ENCODE measurements around the gene TMEM37. TPM values are rescaled to one million over a fixed set of nuclear protein-coding genes. Genes with fewer than 3 reads are reported as not detected.

Gene TMEM37
- total RNA-seq, 2 donors from 2014 or later = 1.7 to 6.8 TPM

DNA sequence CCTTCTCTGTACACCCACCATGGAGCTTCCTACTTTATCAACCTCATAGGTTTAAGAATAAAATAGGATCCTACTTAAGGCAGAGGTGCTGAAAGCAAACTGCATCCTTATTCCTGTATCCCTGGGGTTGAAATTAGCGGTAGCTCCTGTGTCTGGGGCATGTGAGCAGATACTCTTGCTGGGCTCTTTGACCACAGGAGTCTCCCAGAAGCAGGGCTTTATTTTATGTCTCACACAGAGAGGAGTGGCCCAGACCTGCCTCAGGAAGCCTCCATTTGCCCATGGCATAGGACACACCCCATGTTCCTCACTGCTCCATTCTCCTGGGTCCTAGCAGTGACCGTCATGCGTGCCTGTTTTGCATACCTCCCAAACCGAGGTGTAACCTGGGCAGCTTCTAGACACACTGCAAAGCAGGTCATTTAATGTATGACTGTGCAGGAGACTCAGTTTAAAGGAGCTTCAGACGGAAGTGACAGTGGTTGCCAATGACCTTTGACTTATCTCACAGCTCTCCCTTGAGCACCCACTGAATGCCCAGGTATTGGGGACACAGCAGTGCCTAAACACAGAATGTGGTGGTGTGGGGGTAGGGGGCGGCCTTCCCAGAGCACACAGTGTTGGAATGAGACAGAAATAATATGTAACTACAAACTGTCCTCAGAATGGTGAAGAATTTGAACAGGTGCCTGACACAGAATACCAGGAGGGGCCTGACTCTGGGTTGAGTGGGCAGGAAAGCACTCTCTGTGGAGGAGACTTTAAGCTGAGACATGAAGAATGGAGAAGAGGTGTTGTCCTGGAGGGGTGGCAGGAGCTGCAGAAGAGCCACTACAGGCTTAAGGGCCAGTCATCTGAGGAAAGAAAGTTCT lies 3.7 kb downstream of the TMEM37 start:
- Histone ChIP-seq H3K4me1 (replicated peaks) (no peaks in the 10 kb centered on the region), H3K27me3 (replicated peaks; ENCODE audit: insufficient read depth) (no peaks in the 10 kb centered on the region), H3K4me3 (no peak overlapping the region), H3K9me3 (no peaks in the 10 kb centered on the region), H3K36me3 (no peaks in the 10 kb centered on the region), H3K27ac (no peak overlapping the region)
- 92% methylated on average over 6 of the region's 6 CpGs for WGBS
- intact Hi-C loops (cut with DNase I) = no loop called here
- TF ChIP-seq POLR2AphosphoS5 (IDR thresholded peaks at IDR 0.05) = no peak
- no peak for TF ChIP-seq POLR2A (IDR thresholded peaks at IDR 0.05)
- TF ChIP-seq, protein P1, sequence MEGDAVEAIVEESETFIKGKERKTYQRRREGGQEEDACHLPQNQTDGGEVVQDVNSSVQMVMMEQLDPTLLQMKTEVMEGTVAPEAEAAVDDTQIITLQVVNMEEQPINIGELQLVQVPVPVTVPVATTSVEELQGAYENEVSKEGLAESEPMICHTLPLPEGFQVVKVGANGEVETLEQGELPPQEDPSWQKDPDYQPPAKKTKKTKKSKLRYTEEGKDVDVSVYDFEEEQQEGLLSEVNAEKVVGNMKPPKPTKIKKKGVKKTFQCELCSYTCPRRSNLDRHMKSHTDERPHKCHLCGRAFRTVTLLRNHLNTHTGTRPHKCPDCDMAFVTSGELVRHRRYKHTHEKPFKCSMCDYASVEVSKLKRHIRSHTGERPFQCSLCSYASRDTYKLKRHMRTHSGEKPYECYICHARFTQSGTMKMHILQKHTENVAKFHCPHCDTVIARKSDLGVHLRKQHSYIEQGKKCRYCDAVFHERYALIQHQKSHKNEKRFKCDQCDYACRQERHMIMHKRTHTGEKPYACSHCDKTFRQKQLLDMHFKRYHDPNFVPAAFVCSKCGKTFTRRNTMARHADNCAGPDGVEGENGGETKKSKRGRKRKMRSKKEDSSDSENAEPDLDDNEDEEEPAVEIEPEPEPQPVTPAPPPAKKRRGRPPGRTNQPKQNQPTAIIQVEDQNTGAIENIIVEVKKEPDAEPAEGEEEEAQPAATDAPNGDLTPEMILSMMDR (IDR thresholded peaks at IDR 0.05) = no peak
- DNase-seq (ENCODE audit: low spot score) = no peak

DNA sequence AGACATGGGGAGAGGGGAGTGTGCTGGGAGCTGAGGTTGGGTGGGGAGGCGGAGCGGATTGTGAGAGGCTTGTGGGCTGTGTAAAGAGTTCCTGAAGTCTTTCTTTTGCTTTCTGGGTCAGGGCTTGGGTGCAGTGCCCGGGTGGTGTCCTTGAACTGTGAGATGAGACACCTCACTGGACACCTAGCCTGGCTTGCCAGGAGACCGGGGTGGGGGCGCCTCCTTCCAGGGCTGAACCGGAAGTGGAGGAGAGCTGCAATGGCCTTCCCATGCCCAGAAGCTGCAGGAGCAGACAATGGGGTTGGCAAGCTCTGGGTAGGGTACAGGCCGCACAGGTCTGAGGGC lies 4.3 kb downstream of the TMEM37 start:
- Histone ChIP-seq H3K36me3 (no peaks in the 10 kb centered on the region), H3K27ac (no peak overlapping the region), H3K27me3 (replicated peaks; ENCODE audit: insufficient read depth) (no peaks in the 10 kb centered on the region), H3K4me3 (no peak overlapping the region), H3K4me1 (replicated peaks) (no peaks in the 10 kb centered on the region), H3K9me3 (no peaks in the 10 kb centered on the region)
- 55% methylated on average over 7 of the region's 7 CpGs for WGBS
- intact Hi-C loops (cut with DNase I) = no loop called here
- no peak for TF ChIP-seq POLR2A (IDR thresholded peaks at IDR 0.05)
- no peak for DNase-seq (ENCODE audit: low spot score)

DNA sequence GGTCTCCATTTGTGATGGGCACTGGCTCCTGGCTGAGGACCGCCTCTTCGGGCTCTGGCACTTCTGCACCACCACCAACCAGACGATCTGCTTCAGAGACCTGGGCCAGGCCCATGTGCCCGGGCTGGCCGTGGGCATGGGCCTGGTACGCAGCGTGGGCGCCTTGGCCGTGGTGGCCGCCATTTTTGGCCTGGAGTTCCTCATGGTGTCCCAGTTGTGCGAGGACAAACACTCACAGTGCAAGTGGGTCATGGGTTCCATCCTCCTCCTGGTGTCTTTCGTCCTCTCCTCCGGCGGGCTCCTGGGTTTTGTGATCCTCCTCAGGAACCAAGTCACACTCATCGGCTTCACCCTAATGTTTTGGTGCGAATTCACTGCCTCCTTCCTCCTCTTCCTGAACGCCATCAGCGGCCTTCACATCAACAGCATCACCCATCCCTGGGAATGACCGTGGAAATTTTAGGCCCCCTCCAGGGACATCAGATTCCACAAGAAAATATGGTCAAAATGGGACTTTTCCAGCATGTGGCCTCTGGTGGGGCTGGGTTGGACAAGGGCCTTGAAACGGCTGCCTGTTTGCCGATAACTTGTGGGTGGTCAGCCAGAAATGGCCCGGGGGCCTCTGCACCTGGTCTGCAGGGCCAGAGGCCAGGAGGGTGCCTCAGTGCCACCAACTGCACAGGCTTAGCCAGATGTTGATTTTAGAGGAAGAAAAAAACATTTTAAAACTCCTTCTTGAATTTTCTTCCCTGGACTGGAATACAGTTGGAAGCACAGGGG lies 5.5 kb downstream of the TMEM37 start:
- Histone ChIP-seq H3K27me3 (replicated peaks; ENCODE audit: insufficient read depth) (no peaks in the 10 kb centered on the region), H3K9me3 (no peaks in the 10 kb centered on the region), H3K4me3 (no peak overlapping the region), H3K27ac (no peak overlapping the region), H3K36me3 (no peaks in the 10 kb centered on the region), H3K4me1 (replicated peaks) (no peaks in the 10 kb centered on the region)
- intact Hi-C loops (cut with DNase I) = no loop called here
- 92% methylated on average over 22 of the region's 22 CpGs for WGBS
- TF ChIP-seq POLR2AphosphoS5 (IDR thresholded peaks at IDR 0.05) = no peak
- no peak for DNase-seq (ENCODE audit: low spot score)

DNA sequence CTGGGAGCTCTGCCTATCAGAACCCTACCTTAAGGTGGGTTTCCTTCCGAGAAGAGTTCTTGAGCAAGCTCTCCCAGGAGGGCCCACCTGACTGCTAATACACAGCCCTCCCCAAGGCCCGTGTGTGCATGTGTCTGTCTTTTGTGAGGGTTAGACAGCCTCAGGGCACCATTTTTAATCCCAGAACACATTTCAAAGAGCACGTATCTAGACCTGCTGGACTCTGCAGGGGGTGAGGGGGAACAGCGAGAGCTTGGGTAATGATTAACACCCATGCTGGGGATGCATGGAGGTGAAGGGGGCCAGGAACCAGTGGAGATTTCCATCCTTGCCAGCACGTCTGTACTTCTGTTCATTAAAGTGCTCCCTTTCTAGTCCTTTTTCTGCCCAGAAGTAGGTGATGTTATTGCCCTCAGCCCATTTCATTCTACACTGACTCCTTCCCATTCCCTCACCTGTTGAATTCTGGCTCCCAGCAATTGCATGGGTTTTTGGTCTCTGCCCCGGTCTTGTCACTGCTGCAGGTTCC lies 6.5 kb downstream of the TMEM37 start:
- WGBS = 80% methylated on average over 6 of the region's 6 CpGs
- DNase-seq (ENCODE audit: low spot score) = no peak

DNA sequence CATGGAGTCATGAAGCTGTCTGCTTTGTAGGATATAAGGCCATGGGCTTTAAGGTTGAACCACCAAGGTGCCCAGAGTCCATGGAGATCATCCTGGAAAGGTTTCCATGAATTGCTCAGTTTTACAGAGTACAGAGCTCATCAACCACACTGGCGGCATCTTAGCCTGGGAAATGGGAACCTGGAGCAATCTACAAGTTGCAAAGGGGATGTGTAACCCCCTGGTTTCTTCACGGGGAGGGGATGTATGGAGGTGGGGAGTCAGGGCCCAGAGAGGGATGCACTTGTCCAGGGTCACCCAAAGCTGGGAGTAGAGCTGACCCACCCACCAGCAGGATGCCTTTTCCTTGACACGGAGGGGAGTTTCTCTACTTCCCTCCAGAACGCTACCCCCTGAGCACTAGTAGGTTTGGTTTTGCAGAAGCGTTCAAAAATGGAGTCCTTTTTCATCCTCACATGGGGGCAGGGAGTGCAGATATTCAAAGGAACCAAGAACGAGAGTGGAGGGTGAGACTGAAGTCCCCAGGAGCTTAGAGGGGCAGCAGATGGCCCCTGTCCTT lies 7.2 kb downstream of the TMEM37 start:
- intact Hi-C loops (cut with DNase I) = no loop called here
- Histone ChIP-seq H3K4me1 (replicated peaks) (no peaks in the 10 kb centered on the region), H3K27ac (no peak overlapping the region), H3K4me3 (no peak overlapping the region), H3K27me3 (replicated peaks; ENCODE audit: insufficient read depth) (no peaks in the 10 kb centered on the region), H3K9me3 (no peaks in the 10 kb centered on the region), H3K36me3 (no peaks in the 10 kb centered on the region)
- TF ChIP-seq POLR2AphosphoS5 (IDR thresholded peaks at IDR 0.05) (no peak), POLR2A (IDR thresholded peaks at IDR 0.05) (no peak)
- TF ChIP-seq, protein P1 (IDR thresholded peaks at IDR 0.05) = no peak
- no peak for DNase-seq (ENCODE audit: low spot score)
- 94% methylated on average over 6 of the region's 6 CpGs for WGBS

More for the DNA sequence above, 6.5 kb downstream of the TMEM37 start:
- H3K4me3 ChIP-seq = no peak overlapping the region
- H3K36me3 ChIP-seq = no peaks in the 10 kb centered on the region
- H3K9me3 ChIP-seq = no peaks in the 10 kb centered on the region
- no peak overlapping the region for H3K27ac ChIP-seq
- H3K4me1 ChIP-seq (replicated peaks) = no peaks in the 10 kb centered on the region
- TF ChIP-seq POLR2A (IDR thresholded peaks at IDR 0.05) (no peak), POLR2AphosphoS5 (IDR thresholded peaks at IDR 0.05) (no peak)
- TF ChIP-seq, protein P1 (IDR thresholded peaks at IDR 0.05) = no peak
- intact Hi-C loops (cut with DNase I) = no loop called here
- H3K27me3 ChIP-seq (replicated peaks; ENCODE audit: insufficient read depth) = no peaks in the 10 kb centered on the region
